HG02798 (cell line): ENCODE measurements around the gene ACSF2.
"Not testable (repeated sequence)": the region's sequence is repeated elsewhere in the genome, so short reads cannot be mapped to it uniquely, and the experiment has no call there.

Source experiments
- ATAC-seq: cut with Tn5 transposase; IDR thresholded peaks from one replicate; pipeline ENCODE4 v1.9.1; 2021; ENCODE audit warnings: mild to moderate bottlenecking; ENCODE audit not compliant: unreplicated experiment, poor library complexity

ACSF2 gene

DNA sequence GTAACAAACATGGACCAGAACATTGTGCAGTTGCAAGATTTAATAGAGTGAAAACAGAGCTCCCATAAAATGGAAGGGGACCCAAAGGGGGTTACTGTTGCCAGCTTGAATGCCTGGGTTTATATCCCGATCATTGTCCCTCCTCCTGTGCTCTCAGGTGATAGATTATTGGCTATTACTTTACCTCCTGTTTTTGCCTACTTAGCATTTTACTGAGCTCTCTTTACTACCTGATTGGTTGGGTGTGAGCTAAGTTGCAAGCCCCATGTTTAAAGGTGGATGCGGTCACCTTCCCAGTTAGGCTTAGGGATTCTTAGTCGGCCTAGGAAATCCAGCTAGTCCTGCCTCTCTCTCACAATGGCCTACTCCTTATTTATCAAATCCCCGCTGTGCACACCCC, 20.7 kb upstream of the ACSF2 start:
- not testable (repeated sequence) for ATAC-seq

DNA sequence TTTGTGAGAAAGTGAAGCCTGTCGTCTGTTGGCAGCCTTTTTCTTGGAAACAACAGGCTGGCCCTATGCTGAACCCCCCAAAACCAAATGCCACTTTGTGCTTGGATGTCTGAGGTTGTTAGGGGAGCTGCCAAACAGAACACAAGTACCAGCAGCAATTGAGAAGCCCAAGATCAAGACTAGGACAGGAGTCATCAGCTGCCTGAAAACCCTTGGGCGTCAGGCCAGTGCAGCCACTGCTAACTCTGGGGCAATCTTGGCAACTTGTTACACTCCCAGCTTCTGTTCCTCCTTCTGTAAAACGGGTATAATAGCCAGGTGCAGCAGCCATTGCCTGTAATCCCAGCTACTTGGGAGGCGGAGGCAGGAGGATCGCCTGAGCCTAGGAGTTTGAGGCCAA, 19.4 kb upstream of the ACSF2 start:
- ATAC-seq = no peak

DNA sequence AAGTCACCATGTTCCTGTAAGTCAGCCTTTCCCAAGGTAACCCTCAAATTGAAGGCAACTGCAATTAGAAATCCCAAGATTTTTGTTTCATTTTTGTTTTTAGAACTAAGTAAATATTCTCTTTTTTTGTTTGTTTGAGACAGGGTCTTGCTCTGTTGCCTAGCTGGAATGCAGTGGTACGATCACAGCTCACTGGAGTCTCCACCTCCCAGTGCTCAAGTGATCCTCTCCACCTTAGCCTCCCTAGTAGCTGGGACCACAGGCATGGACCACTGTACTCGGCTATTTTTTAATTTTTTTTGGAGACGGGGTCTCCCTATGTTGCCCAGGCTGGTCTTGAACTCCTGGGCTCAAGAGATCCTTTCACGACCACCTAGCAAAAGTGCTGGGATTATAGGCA, 18.1 kb upstream of the ACSF2 start:
- ATAC-seq = no peak

DNA sequence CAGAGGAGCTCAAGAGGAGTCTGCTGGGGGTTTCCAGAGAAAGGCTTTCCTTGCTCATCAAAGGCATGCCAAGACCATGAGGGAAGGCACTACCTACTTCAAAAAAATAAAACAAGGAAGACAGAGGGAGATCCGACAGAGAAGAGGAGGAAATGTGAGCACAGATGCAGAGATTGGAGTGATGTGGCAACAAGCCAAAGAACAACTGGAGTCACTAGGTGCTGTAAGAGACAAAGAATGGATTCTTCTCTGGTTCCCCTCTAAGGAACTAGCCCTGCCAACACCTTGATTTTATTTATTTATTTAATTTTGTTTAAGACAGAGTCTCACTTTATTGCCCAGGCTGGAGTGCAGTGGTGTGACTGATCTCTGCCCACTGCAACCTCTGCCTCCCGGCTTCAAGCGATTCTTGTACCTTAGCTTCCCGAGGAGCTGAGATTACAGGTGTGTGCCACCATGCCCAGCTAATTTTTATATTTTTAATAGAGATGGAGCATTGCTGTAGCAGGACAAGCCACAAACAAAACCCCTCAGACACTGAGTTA, 13.8 kb upstream of the ACSF2 start:
- ATAC-seq = no peak

DNA sequence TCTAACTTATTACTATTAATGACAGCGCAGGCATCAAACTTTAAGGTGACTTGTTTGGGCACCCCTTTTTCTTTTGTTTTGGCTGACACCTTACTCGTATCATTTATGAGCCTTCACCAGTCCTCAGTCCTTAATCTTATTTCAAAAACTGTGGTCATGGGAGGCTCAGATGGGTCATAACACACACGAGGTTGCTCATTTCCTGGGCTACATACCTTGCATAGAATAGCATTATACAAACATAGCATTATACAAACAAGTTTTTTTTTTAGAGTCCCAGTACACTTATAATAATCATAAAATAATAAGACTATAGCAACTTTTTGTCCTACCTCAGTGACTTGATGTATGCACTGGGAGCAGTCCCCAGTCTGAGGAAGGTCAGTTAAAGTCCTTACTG, 11.2 kb upstream of the ACSF2 start:
- ATAC-seq = no peak

DNA sequence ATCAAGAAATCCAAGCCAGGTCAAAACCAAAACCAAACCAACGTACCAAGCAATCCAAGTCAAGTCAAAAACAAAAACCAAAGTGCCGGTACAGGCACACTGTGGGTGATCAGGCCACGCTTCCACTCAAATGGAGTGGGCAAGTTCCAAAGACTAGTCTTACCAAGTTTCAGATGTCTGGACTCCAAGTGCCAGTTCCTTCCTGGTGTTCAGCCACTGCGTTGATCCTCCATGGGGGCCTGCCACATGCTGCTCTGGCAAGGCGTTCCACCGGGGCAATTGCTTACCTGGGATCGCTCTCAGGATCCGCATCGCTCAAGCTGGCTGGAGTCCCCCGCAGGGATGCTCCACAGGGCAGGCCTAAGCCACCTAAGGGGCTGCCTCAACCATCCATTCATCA, 6.4 kb upstream of the ACSF2 start:
- not testable (repeated sequence) for ATAC-seq

DNA sequence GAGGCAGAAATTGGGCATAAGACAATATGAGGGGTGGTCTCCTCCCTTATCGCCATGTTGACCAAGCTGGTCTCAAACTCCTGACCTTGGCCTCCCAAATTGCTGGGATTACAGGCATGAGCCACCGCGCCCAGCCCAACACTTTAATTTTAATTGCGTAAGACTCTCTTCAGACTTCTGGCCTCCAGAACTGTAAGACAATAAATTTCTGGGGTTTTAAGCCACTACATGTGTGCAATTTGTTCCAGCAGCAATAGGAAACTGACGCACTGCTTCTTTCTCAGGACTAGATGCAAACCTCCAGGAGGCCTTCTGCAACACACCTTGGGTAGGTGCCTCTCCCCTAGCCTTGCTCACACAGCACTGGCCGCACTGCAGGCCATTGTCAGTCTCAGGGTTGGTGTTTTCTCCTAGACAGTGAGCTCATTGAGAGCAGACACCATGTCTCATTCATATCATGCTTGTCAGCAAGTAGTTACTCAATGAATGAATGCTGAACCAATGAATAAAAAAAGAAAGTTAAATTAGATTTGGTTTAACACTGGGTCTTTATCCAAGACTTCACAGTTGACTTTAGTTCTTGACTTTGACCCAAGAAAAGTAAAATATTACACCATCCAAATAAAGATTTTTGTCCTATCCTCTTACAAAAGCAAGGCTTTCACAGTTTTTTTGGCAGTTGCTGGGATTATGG, 5.5 kb upstream of the ACSF2 start:
- no peak for ATAC-seq

DNA sequence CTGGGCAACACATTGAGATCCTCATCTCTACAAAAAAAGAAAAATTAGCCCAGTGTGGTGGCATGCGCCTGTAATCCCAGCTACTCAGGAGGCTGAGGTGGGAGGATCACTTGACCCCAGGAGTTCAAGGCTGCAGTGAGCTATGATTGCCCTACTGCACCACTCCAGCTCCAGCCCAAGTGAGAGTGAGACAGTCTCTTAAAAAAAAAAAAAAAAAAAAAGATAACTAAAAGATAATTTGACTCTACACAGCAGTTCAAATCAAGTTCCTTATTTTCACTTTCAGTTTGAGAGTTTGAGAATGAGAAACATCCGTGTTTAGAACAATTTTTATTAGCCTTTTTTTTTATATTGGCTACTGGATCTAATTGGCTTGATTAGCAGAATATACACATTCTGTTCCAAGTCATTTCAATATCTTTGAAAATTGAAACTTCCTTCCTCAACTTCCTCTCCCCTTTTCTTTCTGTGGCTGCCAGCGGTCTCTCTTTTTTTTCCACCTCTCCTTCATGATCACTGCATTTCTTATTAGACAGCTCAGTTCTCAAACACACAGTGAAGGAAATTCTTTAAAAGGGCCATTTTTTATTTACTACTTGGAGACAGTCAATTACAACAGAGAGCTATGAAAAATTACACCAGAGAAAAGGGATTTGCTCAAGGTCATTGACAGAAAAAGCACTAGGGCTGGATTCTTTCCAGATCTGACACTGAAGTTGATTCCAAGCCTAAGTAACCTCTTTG, 4.5 kb upstream of the ACSF2 start:
- ATAC-seq = no peak

DNA sequence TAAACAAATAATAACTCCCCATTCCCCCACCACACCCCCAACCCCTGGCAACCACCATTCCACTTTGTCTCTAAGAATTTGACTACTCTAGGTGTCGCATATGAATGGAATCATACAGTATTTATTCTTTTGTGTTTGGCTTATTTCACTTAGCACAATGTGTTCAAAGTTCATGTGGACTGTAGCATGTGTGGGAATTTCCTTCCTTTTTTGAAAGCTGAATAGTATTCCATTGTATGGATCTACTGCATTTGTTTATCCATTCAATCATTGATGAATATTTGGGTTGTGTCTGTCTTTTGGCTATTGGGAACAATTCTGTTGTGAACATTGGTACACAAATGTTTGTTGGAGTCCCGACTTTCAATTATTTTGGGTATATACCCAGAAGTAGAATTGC, 3.3 kb upstream of the ACSF2 start:
- ATAC-seq = no peak

DNA sequence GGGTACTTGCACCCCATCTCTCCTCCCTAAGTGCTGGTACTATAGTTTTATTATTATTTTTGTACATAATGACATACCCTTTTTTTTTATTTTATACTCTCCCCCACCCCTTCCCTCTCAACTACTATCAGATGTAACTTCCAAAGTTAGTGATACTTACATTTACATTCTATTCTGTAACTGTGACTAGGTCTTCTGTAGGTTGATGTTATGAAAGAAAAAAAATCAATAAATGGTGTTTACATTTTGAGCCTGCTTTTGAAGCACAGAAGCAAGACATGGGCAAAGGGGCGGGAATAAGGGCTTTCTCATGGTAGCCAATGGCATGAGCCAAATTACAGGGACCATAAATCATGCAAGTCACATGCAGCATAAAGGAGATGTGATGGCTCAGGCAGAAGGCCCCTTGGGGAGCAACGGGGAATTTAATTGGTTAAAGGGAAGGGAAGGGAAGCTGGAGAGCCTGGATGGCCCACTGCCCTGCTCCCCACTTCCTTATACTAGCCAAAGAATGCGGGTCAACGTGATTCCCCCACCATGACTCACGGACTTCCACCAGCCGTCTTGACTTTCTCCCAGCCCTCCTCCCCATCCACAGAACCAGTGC, 2.4 kb upstream of the ACSF2 start:
- no peak for ATAC-seq

DNA sequence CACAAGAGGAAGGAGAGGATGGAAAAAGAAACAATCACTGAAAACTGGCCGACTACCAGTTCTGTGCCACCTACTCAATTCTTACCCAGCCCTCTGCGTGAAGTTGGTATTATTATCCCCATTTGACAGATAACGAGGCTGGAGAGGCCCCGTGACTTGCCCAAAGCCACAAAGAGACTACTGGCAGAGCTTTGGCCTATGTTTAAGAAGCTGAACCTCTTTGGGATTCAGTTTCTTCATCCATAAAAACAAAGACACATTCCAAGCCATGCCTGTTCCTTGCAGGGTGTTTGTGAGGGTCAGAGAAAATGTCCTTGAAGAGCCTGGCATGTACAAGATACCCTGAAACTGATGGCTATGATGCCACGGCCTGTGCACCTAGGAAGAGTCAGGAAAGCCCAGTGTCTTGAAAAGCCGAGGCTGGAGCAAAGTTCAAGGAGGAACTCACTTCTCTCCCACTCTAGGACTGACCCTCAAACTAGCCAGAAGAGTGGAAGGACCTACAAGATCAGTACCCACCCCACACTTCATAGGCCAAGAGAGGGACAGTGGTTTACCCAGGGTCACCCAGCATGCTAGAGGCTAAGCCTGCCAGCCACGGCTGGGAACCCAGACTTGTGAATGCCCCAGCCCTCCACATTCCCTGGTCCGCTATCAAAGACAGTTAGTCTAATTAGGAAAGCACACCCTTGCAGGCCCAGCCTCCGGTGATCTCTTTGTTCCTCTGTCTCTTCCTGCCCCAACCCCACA, 1.6 kb upstream of the ACSF2 start:
- ATAC-seq = no peak

DNA sequence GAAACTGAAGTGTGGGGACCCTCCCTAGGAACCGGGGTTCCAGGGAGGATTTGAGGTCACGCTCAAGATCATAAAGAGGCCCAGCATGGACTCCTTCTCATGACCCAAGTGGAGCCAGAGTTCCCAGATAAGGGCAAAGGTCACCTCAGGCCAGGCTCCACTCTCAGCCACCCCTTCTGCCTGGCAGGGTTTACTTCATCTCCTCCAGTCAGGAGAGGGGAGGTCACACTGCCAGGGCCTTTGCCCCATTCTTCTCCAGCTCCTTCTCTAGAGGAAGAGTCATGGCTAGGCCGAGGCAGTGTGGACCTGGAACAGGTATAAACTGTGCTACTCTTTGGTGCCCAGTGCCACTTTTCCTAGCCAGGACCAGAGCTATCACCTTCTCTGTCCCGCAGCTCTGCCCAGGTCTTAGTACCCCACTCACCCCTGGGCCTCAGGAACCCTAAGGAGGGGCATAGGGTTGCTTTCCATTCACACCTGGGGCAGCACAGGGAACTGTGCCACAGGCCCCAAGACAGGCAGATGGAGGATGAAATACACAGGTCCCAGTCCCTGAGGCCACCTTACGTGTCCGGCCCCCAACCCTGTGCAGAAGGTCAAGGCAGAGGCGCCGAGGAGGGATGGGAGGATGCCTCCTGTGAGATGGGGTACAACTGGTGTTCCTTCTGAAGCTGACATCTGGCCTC, 879 bp upstream of the ACSF2 start:
- ATAC-seq = no peak

DNA sequence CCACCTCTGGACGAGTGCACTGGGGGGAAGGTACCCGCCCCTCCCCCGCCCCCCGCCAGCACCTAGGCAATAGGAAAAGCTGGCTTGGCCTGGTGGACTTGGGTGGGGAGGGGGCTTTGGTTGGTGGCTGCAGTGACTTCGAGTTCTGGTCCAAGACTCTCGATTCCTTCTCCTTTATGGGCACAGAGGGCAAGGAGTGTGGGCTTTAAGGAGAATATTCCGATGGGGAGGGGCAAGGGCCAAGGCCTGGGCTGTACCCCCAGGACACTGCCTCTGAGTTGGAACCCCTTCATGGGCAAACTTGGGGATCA, 409 bp downstream of the ACSF2 start:
- ATAC-seq = no peak

DNA sequence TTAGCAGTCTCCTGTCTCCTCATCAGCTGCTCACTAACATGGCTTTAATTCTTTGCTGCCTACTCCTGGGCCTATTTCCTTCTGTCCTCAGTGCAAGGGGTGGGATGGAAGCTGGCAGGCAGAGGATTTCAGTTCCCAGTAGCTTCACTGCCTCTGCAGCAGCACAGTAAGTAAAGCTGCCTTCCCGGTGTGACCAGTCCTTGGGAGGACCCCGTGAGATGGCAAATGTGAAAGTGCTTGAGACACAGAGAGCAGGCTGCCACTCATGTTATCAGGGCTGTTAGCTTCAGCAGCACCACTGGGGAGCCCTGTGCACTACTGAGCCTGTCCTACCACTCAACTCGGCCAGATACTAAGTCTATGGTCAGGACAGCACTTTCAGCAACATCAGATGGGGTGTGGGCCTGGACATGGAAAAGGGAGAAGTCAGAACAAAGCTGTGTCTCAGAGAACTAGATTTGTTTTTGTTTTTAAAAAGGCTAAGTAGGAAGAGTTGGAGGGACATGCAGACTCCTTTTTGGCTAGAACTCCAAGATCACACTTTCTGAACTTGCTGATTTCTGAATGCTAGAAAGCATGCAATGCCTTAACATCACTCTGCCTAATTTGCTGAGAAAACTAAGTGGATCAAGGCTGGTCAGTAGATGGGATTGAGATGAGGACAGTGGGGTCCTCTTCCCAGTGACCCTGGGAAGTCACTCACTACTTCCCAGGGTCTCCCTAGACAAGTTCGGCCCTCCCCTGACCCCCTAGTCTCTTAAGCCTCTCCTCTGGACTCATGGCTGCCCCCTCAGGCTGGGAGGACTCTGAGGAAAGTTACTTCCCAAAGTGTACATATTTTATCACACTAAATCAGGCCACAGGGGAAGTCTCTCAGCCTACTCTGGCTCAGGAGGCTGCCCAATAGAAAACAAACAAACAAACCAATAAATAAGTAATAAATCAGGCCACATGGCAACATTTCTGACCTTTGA, 1.1 kb downstream of the ACSF2 start:
- ATAC-seq = no peak

DNA sequence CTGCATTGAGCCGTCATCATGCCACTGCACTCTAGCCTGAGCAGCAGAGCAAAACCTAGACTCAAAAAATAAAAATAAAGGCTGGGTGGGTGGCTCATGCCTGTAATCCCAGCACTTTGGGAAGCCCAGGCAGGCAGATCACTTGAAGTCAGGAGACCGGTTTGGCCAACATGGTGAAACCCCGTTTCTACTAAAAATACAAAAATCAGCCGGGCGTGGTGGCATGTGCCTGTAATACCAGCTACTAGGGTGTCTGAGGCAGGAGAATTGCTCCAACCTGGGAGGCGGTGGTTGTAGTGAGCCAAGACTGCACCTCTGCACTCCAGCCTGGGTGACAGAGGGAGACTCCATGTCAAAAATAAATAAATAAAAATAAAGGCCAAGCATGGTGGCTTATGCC, 2.1 kb downstream of the ACSF2 start:
- ATAC-seq = not testable (repeated sequence)

DNA sequence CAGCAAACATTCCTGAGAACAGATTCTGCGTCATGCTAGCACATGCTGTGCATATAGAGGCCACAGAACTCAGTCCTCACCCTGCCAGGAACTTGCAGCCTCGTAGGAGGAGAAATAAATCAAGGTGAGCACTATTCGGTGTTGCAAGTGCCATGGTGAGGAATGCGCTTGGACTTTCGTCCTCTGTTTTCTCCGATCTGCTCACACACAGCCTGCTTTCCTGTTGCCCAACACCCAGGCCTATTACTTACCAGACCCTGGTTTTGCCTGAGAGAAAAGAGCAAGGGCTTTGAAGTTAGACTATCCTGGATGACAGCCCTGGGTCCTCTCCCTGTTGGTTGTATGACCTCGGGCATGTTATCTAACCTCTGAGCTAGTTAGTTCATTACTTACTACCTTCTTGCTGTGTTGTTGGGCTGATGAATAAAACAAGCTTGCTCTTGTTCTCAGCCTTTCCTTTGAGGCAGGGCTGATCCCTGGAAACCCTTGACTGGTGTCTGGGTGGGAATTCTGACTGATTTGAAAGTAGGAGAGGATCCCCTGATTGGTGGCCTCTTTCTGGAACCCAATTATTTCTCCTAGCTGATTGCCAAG, 2.9 kb downstream of the ACSF2 start:
- ATAC-seq = no peak

DNA sequence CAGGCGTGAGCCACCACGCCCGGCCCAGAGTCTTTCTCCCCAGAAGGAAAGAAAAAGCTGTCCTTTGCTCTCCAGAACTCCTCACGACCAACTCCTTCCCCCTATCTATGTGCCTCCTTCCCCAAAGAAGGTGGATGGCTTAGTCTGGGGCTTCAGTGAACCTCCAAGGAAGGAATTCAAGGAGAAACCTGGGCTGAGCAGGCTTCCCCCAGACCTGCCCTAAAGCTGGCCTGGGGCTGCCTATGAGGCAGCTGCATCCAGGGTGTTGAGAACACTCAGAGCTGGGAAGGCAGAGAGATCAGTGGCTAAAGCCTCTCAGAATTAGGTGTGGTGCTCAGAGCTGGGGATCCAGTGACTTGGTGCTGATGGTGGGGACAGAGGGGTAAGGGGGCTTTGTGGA, 3.8 kb downstream of the ACSF2 start:
- ATAC-seq = no peak

DNA sequence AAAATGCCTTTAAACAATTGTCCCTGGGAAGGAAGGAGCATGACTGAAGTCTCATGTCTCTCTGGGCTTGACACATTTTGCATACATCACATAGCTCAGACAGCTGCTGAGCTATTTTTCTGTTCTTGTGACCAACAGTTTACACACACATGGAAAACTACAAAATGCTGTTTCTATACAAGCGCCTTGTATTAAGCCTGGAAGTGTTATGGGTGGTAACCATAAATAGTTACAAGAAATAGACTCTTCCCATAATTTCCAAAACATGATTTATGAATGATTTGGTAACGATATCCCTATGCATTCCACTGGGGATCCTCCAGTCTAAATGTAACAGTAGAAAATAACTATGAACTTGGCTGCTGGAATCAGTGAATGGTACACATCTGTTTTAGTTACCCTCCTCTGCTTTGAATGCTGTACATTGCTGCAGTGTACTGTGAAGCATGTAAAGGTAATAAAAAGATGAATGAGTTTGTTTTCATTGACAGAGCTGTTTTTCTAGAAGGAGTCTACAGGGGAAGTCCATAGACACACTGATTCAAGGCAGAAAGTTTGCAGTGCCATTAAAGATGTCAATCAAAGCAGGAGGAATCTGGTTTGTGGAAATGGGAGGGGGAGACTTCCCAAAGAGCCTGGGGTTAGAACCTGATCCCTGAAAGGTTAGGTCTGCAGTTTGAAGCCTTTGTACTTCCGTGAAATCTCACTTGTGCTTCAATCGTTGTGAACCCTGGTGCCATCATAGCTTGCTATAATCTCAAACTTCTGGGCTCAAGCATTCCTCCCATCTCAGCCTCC, 5.0 kb downstream of the ACSF2 start:
- ATAC-seq = no peak
